Hematopoietic multipotent progenitor cell treated with erythropoietin and hydrocortisone succinate and interleukin-3 and kit ligand, for 4 days (in vitro differentiated cells): ENCODE measurements around the gene POU3F2.

Experiments used
- DNase-seq: peaks from one replicate; pipeline ENCODE4 v3.0.0-alpha.2; 2015

Gene POU3F2

GRCh38 chr6:98844244-98845210, 10.2 kb downstream of the POU3F2 start:
- DNase-seq, result no peak

GRCh38 chr6:98845211-98846020, 11.0 kb downstream of the POU3F2 start:
- peak; percentile 84 for DNase-seq

- DNase-seq, result no peak
Measured at GRCh38 chr6:98846021-98846380, 11.6 kb downstream of the POU3F2 start.

GRCh38 chr6:98847416-98847778, 13.0 kb downstream of the POU3F2 start:
- no peak for DNase-seq

GRCh38 chr6:98847779-98848538, 13.6 kb downstream of the POU3F2 start:
- DNase-seq, result no peak

GRCh38 chr6:98848539-98849242, 14.3 kb downstream of the POU3F2 start:
- DNase-seq, result no peak

- DNase-seq, result no peak
Measured at GRCh38 chr6:98864497-98864896, 30.1 kb downstream of the POU3F2 start.

GRCh38 chr6:98871057-98871456, 36.7 kb downstream of the POU3F2 start:
- no peak for DNase-seq

- DNase-seq, result no peak
Measured at GRCh38 chr6:98871821-98872220, 37.4 kb downstream of the POU3F2 start.

- DNase-seq, result no peak
Measured at GRCh38 chr6:98875375-98875774, 41.0 kb downstream of the POU3F2 start.

- no peak for DNase-seq
Measured at GRCh38 chr6:98877250-98877649, 42.9 kb downstream of the POU3F2 start.

- DNase-seq, result no peak
Measured at GRCh38 chr6:98880486-98880885, 46.1 kb downstream of the POU3F2 start.

- no peak for DNase-seq
Measured at GRCh38 chr6:98885330-98885729, 51.0 kb downstream of the POU3F2 start.

GRCh38 chr6:98887650-98888049, 53.3 kb downstream of the POU3F2 start:
- no peak for DNase-seq
